DOHH2 (cell line): ENCODE results near the gene LIPC.

ENCODE experiments used
- CTCF ChIP-seq: fragments of 200-600 bp; sonication (generic); IDR thresholded peaks from one replicate; pipeline ENCODE4 v1.5.1; 2014; ENCODE audit warnings: antibody characterized with exemption, mild to moderate bottlenecking, low read depth, low read length; ENCODE audit not compliant: poor library complexity, severe bottlenecking
- EZH2phosphoT487 ChIP-seq: fragments of 200-600 bp; sonication (generic); IDR thresholded peaks from 2 replicates; pipeline ENCODE4 v1.6.1; 2017; ENCODE audit warnings: borderline replicate concordance, mild to moderate bottlenecking, antibody characterized with exemption, low read length, moderate library complexity, mixed read lengths

- TF ChIP-seq CTCF (no peak), EZH2phosphoT487 (no peak)
Measured at GRCh38 chr15:58447271-58448010, 15.7 kb downstream of the LIPC start.
